ENCODE data around the gene RPS15.
"Not testable (repeated sequence)": the region's sequence is repeated elsewhere in the genome, so short reads cannot be mapped to it uniquely, and the experiment has no call there.

- TF ChIP-seq CTCF (IDR thresholded peaks at IDR 0.05; ENCODE audit: insufficient read depth, low read depth, low read length); EZH2 (IDR thresholded peaks at IDR 0.05; ENCODE audit: insufficient read depth, low read length): not testable (repeated sequence)
Measured at GRCh38 chr19:1477056-1477455, 38.9 kb downstream of the RPS15 start.
